ENCODE data around the gene SLC6A15.

SLC6A15 gene

GRCh38 chr12:84912198-84913128, at the start of gene SLC6A15:
Gene SLC6A15 (minus strand): TSS chr12:84912799. CDS start chr12:84892120, 20,679 bp downstream.
- peak; percentile 33 for TF ChIP-seq CTCF (IDR thresholded peaks at IDR 0.05; ENCODE audit: control insufficient read depth, insufficient read depth, low read depth, low read length, missing control alignments)
- no peak for DNase-seq (ENCODE audit: low read depth)
- H3K4me3 ChIP-seq (ENCODE audit: control insufficient read depth, low read depth, low read length): peak within 1 kb of the TSS; percentile 52

- H3K4me3 ChIP-seq (ENCODE audit: control insufficient read depth, low read depth, low read length): no peak overlapping the region
- DNase-seq (ENCODE audit: low read depth): no peak
- TF ChIP-seq CTCF (IDR thresholded peaks at IDR 0.05; ENCODE audit: control insufficient read depth, insufficient read depth, low read depth, low read length, missing control alignments): no peak
Measured at GRCh38 chr12:84960918-84961317, 48.3 kb upstream of the SLC6A15 start.

GRCh38 chr12:84955298-84955697, 42.7 kb upstream of the SLC6A15 start:
- no peak overlapping the region for H3K4me3 ChIP-seq (ENCODE audit: control insufficient read depth, low read depth, low read length)
- no peak for TF ChIP-seq CTCF (IDR thresholded peaks at IDR 0.05; ENCODE audit: control insufficient read depth, insufficient read depth, low read depth, low read length, missing control alignments)
- no peak for DNase-seq (ENCODE audit: low read depth)

GRCh38 chr12:84954415-84954814, 41.8 kb upstream of the SLC6A15 start:
- no peak for TF ChIP-seq CTCF (IDR thresholded peaks at IDR 0.05; ENCODE audit: control insufficient read depth, insufficient read depth, low read depth, low read length, missing control alignments)
- H3K4me3 ChIP-seq (ENCODE audit: control insufficient read depth, low read depth, low read length): no peak overlapping the region
- DNase-seq (ENCODE audit: low read depth): no peak

- no peak overlapping the region for H3K4me3 ChIP-seq (ENCODE audit: control insufficient read depth, low read depth, low read length)
- DNase-seq (ENCODE audit: low read depth): no peak
- no peak for TF ChIP-seq CTCF (IDR thresholded peaks at IDR 0.05; ENCODE audit: control insufficient read depth, insufficient read depth, low read depth, low read length, missing control alignments)
Measured at GRCh38 chr12:84950971-84951546, 38.5 kb upstream of the SLC6A15 start.

GRCh38 chr12:84946753-84947152, 34.2 kb upstream of the SLC6A15 start:
- TF ChIP-seq CTCF (IDR thresholded peaks at IDR 0.05; ENCODE audit: control insufficient read depth, insufficient read depth, low read depth, low read length, missing control alignments): no peak
- no peak overlapping the region for H3K4me3 ChIP-seq (ENCODE audit: control insufficient read depth, low read depth, low read length)

More at GRCh38 chr12:84946753-84947152, 34.2 kb upstream of the SLC6A15 start:
- DNase-seq (ENCODE audit: low read depth): no peak
